Fibroblast of mammary gland (primary cell): Measurements from ENCODE around the gene FAM81B.

ENCODE experiments used
- DNase-seq: peaks from one replicate; pipeline ENCODE4 v3.0.0-alpha.2; 2010; ENCODE audit warnings: low read depth
- H3K4me3 ChIP-seq: 2 replicates; pipeline ENCODE4 v1.5.1; 2011; ENCODE audit warnings: low read depth, mild to moderate bottlenecking, low read length, moderate library complexity; ENCODE audit not compliant: control insufficient read depth
- CTCF ChIP-seq: conservative IDR thresholded peaks from 2 replicates; pipeline ENCODE4 v1.5.1; 2011; ENCODE audit warnings: low read depth, low read length, inconsistent platforms; ENCODE audit not compliant: control insufficient read depth, insufficient read depth

The FAM81B gene

GRCh38 chr5:95441636-95442035 lies 50.5 kb downstream of the FAM81B start:
- H3K4me3 ChIP-seq: no peak overlapping the region
- DNase-seq: no peak
- TF ChIP-seq CTCF: no peak

- no peak for DNase-seq
- no peak overlapping the region for H3K4me3 ChIP-seq
- TF ChIP-seq CTCF: no peak
These were observed 54.3 kb downstream of the FAM81B start for GRCh38 chr5:95445442-95445841.

- no peak for TF ChIP-seq CTCF
- DNase-seq: peak; percentile 14
These were observed 54.8 kb downstream of the FAM81B start for GRCh38 chr5:95445995-95446394.

GRCh38 chr5:95446560-95447221 lies 55.5 kb downstream of the FAM81B start:
- H3K4me3 ChIP-seq: no peak overlapping the region
- no peak for DNase-seq
- TF ChIP-seq CTCF: no peak

More at GRCh38 chr5:95445995-95446394, 54.8 kb downstream of the FAM81B start:
- H3K4me3 ChIP-seq: no peak overlapping the region

GRCh38 chr5:95447961-95448360 lies 56.8 kb downstream of the FAM81B start:
- TF ChIP-seq CTCF: no peak

GRCh38 chr5:95448789-95449188 lies 57.6 kb downstream of the FAM81B start:
- H3K4me3 ChIP-seq: no peak overlapping the region
- TF ChIP-seq CTCF: no peak
- no peak for DNase-seq

More at GRCh38 chr5:95447961-95448360, 56.8 kb downstream of the FAM81B start:
- DNase-seq: no peak
- no peak overlapping the region for H3K4me3 ChIP-seq
